Measurements from ENCODE around the gene RRP8.

RRP8 gene

GRCh38 chr11:6616596-6617250 is 13.3 kb upstream of the RRP8 start:
- DNase-seq: no peak

- no peak for DNase-seq
These were observed 12.6 kb upstream of the RRP8 start for GRCh38 chr11:6615882-6616585.

DNA sequence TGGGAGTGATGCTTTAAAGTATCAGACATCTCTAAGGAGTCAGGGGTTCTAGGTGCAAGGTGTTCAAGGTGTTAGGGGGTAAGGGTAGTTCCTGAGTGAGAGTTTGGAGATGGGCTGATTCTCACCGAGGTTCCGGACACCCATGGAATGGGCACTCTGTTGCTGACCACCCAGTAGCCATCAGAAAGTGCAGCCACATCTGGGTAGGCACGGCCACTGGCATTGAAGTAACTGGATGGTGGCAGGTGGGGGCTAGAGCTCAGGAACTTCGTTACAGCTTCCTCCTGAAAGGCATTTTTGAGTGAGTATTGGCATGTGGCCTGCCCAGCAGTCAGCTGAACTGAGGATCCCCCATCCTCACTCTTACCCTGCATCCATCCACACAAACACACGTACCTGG is 11.6 kb upstream of the RRP8 start:
- DNase-seq: no peak

DNA sequence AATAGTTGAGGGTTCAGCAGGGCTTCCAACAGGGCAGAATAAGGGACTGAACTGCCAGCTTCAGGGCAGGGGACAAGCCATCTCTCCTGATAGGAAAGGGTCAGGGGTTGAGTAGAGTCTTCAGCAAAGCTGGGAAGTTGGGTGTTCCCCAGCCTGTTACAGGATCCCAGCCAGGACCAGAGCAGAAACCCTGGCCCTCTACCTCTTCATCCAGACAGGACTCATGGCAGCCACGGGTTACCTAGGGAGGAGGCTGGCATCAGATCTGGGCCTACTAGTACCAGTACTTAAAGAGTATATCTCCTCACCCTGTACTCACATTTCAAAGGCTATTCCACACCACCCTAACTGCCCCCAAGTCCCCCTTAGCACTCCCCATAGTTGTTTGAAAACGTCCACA is 11.0 kb upstream of the RRP8 start:
- DNase-seq: no peak

DNA sequence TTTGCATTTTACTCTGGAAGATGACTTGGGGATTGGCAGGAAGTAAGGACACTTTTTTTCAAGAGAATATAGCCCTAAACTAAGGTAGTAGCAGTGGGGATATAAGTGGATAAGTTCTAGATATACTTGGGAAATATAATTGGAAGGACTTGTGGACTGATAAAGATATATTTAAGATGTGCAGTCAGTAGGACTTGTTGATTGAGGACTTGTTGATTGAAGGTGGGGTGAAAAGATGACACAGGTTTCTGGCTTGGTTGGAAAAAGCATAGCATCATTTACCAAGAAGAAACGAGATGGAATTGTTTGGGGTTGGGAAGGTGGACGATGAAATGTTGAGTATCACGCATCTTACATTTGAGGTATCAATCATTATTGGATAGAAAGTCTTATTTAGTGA is 10.1 kb upstream of the RRP8 start:
- no peak for DNase-seq

GRCh38 chr11:6612213-6613041 is 9.0 kb upstream of the RRP8 start, which contains the start of gene TAF10:
Gene TAF10, minus strand, starts transcription at chr11:6612216. Its CDS starts 27 bp downstream, at chr11:6612189.
- peak; percentile 97 for DNase-seq

DNA sequence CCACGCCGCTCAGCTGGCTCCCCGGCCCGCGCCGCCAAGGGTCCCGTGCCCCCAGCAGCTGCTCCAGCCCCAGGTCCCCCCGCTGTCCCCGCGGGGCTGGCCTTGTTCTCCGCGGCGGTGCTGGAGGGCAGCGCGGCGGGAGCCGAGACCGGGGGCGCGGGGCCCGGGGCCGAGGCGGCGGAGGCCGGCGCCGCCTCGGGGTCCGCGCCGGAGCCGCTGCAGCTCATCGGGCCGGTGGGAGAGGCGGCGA is 8.5 kb upstream of the RRP8 start:
- no peak for DNase-seq

GRCh38 chr11:6611092-6611962 is 7.9 kb upstream of the RRP8 start:
- no peak for DNase-seq

DNA sequence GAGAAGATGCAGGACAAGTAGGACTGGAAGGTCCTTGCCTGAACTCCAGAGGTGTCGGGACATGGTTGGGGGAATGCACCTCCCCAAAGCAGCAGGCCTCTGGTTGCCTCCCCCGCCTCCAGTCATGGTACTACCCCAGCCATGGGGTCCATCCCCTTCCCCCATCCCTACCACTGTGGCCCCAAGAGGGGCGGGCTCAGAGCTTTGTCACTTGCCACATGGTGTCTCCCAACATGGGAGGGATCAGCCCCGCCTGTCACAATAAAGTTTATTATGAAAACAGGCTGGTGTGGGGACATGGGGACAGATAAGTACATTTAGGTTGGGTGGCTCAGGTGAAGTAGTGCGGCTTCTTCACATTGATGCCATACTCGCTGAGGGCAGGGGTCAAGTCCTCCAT is 7.2 kb upstream of the RRP8 start:
- DNase-seq: no peak

- no peak for DNase-seq
These were observed 6.1 kb upstream of the RRP8 start for GRCh38 chr11:6609502-6610015.

GRCh38 chr11:6608726-6609501 is 5.5 kb upstream of the RRP8 start:
- DNase-seq: no peak

- no peak for DNase-seq
These were observed 4.6 kb upstream of the RRP8 start for GRCh38 chr11:6608011-6608410.

GRCh38 chr11:6607190-6607795 is 3.9 kb upstream of the RRP8 start:
- DNase-seq: no peak

DNA sequence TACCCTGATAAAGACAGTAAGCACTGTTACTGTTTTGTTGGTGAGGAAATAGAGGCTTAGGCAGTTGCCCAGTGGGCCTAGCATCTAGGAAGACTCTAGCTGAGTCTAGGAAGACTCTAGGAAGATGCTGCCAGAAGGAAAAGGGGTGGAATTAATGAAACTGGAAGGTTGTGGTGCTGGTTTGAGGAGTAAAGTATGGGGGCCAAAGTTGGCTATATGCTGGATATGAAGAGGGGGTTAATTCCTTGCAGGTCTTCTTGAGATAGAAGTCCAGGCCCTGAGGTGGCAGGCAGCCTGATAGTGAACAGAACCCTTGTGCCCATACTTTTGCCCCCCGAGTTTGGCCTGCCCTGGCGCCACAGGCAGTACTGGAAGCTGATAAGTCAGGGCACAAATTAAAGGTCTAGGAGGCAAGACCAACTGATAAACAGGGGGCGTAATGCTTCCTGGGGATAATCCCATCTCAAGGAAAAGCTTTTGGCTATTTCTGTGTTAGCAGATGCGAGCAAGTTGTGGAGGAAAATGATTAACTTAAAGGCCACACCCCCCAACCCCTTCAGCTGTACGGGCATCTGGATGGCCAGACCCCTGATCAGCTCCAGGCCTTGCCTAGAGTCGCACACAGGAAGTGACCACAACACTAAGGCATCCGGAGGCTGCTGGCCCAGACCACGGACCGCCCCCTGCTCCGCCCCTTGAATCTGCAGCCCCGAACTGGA is 3.2 kb upstream of the RRP8 start:
- peak; percentile 72 for DNase-seq

GRCh38 chr11:6604790-6605189 is 1.4 kb upstream of the RRP8 start:
- DNase-seq: no peak

GRCh38 chr11:6604081-6604626 is 738 bp upstream of the RRP8 start:
- DNase-seq: peak; percentile 71

- DNase-seq: no peak
These were observed 1.1 kb downstream of the RRP8 start for GRCh38 chr11:6602096-6602940.

- no peak for DNase-seq
These were observed 2.4 kb downstream of the RRP8 start for GRCh38 chr11:6601041-6601461.

GRCh38 chr11:6599881-6600390 is 3.5 kb downstream of the RRP8 start:
- no peak for DNase-seq

Measured in CD4-positive, alpha-beta T cell treated with Interleukin-12 subunit alpha and Interleukin-12 subunit beta, for 1 hour (primary cell).